MV-4-11 (cell line): Measurements from ENCODE around the gene CCDC177.

Experiments used
- DNase-seq: peaks from one replicate; lab custom pipeline; 2025; lab: John Stamatoyannopoulos, UW

Gene CCDC177

GRCh38 chr14:69561893-69562292, 12.8 kb downstream of the CCDC177 start:
- DNase-seq: no peak

GRCh38 chr14:69560826-69561225, 13.8 kb downstream of the CCDC177 start:
- DNase-seq: no peak

GRCh38 chr14:69559581-69560011, 15.1 kb downstream of the CCDC177 start:
- DNase-seq: no peak

- DNase-seq: no peak
Observed at GRCh38 chr14:69558774-69559173, 15.9 kb downstream of the CCDC177 start.

GRCh38 chr14:69554500-69554899, 20.2 kb downstream of the CCDC177 start:
- DNase-seq: no peak

- DNase-seq: peak; percentile 42
Observed at GRCh38 chr14:69553252-69553651, 21.4 kb downstream of the CCDC177 start.

GRCh38 chr14:69551511-69551910, 23.2 kb downstream of the CCDC177 start:
- no peak for DNase-seq

GRCh38 chr14:69548566-69548965, 26.1 kb downstream of the CCDC177 start:
- no peak for DNase-seq

GRCh38 chr14:69547701-69548348, 26.8 kb downstream of the CCDC177 start:
- no peak for DNase-seq

GRCh38 chr14:69543341-69544115, 31.1 kb downstream of the CCDC177 start:
- peak; percentile 95 for DNase-seq

- no peak for DNase-seq
Observed at GRCh38 chr14:69542311-69542710, 32.4 kb downstream of the CCDC177 start.

GRCh38 chr14:69540654-69541335, 33.9 kb downstream of the CCDC177 start:
- peak; percentile 66 for DNase-seq

- DNase-seq: peak; percentile 80
Observed at GRCh38 chr14:69539631-69540410, 34.9 kb downstream of the CCDC177 start.

- DNase-seq: no peak
Observed at GRCh38 chr14:69538766-69539165, 35.9 kb downstream of the CCDC177 start.

GRCh38 chr14:69537900-69538299, 36.8 kb downstream of the CCDC177 start:
- DNase-seq: no peak

- no peak for DNase-seq
Observed at GRCh38 chr14:69536971-69537370, 37.7 kb downstream of the CCDC177 start.

- DNase-seq: no peak
Observed at GRCh38 chr14:69535230-69535848, 39.3 kb downstream of the CCDC177 start.

- peak; percentile 7 for DNase-seq
Observed at GRCh38 chr14:69532561-69533340, 41.9 kb downstream of the CCDC177 start.

GRCh38 chr14:69531135-69531534, 43.5 kb downstream of the CCDC177 start:
- DNase-seq: no peak

GRCh38 chr14:69530095-69530494, 44.6 kb downstream of the CCDC177 start:
- DNase-seq: no peak

GRCh38 chr14:69529563-69529962, 45.1 kb downstream of the CCDC177 start:
- DNase-seq: no peak
